CD4-positive, alpha-beta T cell treated with Interleukin-1 beta for 1 hour (primary cell): Measurements from ENCODE around the gene HUNK.
"Not testable (repeated sequence)": the region's sequence is repeated elsewhere in the genome, so short reads cannot be mapped to it uniquely, and the experiment has no call there.

ENCODE experiments used
- DNase-seq, 2 donors: peaks; one replicate each; pipeline ENCODE4 v3.0.0-alpha.2; 2020 to 2022

Gene HUNK

GRCh38 chr21:31871371-31871770 lies 1.4 kb upstream of the HUNK start:
- DNase-seq = not testable (repeated sequence)

GRCh38 chr21:31872072-31872451 lies 758 bp upstream of the HUNK start:
- DNase-seq = no peak

DNA sequence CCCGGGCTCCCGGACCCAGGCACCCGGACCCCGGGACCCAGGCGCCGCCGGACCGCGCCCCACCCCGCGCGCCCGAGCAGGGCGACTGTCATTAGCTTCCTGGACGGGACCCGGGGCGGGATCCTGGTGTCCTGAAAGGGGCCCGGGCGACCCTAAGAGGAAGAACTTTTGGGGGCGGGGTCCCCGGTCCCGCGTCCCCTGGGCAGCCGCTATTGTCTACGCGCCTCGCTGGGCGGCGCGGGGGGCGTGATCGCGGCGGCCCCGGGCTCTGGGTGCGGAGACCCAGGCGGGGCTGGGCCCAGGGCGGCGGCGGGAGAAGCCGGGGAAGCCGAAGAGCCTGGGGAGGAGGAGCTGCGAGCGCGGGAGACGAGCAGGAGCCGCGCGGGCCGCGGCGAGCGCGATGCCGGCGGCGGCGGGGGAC lies 465 bp downstream of the HUNK start:
- DNase-seq = no peak

- DNase-seq = peak; percentile 14 to 33
Observed at GRCh38 chr21:31873696-31874599, 1.1 kb downstream of the HUNK start.

GRCh38 chr21:31874812-31875212 lies 2.0 kb downstream of the HUNK start:
- no peak for DNase-seq

GRCh38 chr21:31875496-31876015 lies 2.7 kb downstream of the HUNK start:
- DNase-seq = no peak

- DNase-seq = no peak
Observed at GRCh38 chr21:31877463-31877957, 4.7 kb downstream of the HUNK start.

DNA sequence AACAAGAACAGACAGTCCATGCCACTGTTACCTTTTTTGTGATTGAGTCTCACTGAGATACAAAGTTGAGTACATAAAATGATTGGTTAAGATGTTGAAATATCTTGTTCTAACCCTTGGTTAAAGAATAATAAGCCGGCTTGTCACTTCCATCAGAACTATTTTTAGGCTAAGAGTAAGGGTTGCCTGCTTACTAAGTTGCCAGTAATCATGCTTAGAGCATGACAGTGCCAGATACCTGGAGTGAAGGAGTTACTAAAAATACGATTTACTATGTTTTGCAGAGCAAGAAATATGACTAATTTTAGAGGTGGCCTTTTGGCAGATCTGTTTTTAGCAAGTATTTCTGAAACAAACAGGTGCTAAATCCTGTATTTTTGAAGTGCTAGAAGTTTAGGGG lies 6.0 kb downstream of the HUNK start:
- DNase-seq = no peak

- DNase-seq = no peak
Observed at GRCh38 chr21:31879241-31879650, 6.4 kb downstream of the HUNK start.

GRCh38 chr21:31879911-31880310 lies 7.1 kb downstream of the HUNK start:
- DNase-seq = no peak

DNA sequence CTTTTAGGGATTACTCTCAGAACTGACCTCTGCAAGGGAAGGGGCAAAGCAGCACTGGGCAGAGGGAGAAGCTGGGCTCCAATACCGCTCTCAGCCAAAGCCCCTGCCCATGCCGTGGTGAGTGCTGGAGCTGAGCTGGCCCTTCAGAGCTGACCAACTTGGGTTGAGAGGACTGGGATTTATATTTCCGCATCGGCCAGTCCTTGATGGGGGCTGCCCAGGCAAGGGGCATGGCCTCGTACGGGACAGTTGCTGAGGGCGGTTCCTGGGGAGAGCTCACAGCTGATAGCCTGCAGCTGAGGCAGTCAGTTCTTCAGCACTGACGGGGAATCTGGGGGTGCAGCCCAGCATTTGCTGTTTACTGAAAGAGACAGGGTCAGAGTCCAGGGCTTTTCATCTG lies 8.0 kb downstream of the HUNK start:
- no peak for DNase-seq

GRCh38 chr21:31882711-31883110 lies 9.9 kb downstream of the HUNK start:
- DNase-seq = no peak

GRCh38 chr21:31885146-31885545 lies 12.3 kb downstream of the HUNK start:
- DNase-seq = no peak

- DNase-seq = no peak
Observed at GRCh38 chr21:31886915-31887314, 14.1 kb downstream of the HUNK start.

DNA sequence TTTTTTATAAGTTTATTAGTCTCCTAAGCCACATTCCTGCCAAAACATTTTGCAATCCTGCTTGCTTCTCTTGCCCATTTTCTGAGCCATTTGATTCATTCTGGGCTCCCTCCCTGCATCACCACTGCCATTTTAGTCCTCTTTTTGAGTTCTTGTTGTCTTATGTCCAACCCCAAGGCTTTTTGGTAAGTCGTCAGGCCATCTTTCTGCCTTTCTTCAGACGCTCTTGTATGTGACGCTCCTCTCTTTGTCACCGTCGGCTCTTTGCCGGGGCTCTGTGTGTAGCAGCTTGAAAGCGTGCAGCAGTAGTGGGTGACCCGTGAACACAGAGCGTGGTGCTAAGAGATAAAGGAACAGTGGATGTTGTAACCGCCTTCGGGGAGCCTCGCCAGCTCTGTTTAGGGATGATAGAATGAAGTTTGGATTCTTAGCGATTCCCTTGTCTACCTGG lies 14.6 kb downstream of the HUNK start:
- DNase-seq = no peak

GRCh38 chr21:31888936-31889371 lies 16.1 kb downstream of the HUNK start:
- no peak for DNase-seq

GRCh38 chr21:31889460-31889859 lies 16.6 kb downstream of the HUNK start:
- no peak for DNase-seq

DNA sequence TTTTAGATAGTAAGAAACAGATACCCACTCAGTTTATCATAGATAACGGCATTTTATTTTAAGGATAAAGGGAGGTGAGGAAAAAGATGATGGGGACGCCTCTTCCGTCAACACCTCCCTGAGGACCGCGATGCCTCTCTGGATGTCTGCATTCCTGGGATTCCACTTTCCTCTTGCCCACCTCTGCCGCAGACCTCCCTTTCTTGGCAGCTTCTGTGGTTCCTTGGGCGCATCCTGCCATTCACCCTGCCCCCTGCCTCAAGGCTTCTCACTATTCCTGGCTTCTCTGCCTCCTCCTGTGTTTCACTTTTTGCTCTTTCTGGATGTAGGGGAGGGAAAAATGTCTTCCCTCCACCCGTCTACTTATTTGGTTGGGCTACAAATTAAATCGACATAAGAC lies 19.9 kb downstream of the HUNK start:
- no peak for DNase-seq

DNA sequence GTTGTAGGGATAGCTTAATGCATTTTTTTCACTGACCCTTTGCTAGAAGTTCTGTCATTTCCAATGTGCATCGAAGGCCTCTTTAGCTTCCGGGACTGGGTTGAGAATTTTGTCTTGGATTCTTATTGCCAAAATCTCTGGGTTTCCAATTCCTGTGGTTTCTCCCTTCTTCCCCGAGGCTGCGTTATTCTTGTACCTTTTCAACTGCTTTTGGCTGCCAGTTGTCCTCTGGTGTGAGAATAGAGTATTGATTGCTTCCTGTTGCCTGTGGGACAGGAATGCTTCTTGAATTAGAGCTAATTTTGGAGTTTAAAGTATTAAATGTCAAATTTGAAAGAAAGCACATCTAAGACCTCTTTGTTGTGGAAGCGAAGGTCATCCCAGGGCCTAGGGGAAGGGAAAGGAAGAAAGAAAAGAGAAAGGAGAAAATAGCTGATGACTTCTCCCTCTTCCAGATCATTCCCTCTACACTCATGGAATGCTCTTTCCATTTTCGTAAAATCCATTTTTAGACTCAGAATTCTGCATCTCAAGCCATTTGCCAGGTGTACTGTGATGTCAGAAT lies 21.1 kb downstream of the HUNK start:
- no peak for DNase-seq

DNA sequence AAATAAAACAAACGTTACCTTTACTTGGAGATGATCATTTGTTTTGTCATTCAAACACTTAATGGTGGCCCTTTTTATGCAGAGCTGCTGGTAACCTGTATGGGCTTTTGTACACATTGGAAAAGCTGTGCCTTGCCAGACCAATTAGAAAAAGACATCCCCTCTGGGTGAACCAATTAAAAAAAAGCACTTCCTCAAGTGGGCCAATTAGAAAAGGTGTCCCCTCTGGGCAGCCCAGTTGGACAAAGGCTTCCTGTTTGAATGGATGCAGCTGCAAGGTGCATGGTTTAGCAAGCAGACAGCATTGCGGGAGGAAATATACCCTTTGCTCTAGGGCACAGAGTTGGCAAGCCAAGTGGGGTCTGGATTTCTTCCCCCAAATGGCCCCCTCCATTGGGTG lies 21.6 kb downstream of the HUNK start:
- DNase-seq = no peak

DNA sequence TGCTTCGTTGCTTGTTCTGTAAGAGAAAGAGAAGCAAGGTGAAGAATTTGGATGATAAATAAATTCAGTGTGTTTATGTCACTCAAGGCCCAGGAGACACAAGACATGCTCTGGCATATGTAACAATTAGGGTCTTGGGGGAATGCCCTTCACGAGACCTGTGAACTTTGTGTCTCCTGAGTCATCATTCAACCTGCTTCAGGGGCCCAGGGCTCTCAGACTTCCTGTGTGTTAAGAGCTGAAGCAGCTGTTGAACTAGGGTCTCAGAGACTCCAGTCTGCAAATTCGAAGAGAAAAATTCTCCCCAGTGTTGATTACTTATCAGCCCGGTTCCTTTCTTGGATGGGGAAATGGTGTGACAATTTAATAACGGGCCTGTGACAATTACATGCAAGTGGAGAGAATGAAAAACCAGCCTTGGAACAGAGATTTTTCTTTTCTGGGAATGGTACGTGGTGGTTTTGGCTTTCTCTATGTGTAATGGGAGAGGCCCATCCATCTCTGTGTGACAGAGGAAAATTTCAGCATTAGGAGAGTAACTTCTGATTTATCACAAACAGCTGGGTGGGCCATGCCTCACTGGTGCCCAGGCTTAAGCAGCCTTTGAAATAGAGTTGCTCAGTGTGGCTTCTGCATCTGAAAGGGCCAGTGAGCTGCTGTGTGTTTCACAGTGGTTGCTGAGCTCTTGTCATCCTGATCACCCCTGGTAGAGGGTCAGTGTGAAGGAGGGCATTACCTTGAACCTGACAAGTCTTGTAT lies 22.4 kb downstream of the HUNK start:
- DNase-seq = no peak

DNA sequence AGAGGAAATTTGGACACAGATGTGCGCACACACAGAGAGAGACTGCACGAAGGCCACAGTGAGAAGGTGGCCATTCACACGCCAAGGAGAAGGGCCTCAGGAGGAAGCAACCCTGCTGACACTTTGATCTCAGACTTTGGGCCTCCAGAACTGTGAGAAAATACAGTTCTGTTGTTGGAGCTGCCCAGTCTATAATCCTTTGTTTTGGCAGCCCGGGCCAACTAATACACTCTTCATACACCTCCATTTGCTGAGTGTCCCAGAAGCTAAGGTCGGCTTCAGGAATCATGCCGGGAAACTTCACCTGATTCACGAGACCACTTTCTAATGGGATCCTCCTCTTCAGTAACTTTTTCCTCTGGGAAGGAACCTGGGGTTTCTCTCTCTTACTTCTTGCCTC lies 23.2 kb downstream of the HUNK start:
- no peak for DNase-seq

DNA sequence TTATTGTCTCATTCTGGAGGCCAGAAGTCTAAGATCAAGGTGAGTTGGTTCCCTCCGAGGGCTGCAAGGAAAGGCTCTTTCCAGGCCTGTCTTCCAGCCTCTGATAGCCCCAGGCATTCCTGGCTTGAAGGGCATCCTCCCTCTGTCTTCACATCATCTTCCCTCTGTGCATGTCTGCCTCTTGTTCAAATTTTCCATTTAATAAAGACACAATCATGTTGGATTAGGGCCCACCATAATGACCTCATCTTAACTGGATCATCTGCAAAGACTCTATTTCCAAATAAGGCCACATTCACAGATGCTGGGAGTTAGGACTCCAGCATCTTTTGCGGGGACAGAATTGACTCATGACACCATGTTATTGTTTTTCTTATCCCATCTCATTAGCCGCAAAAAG lies 24.5 kb downstream of the HUNK start:
- DNase-seq = no peak
